NCI-H345 (cell line): ENCODE data around the gene SLC5A5.

Experiments
- DNase-seq: peaks from one replicate; lab custom pipeline; 2025; lab: John Stamatoyannopoulos, UW

Gene SLC5A5

DNA sequence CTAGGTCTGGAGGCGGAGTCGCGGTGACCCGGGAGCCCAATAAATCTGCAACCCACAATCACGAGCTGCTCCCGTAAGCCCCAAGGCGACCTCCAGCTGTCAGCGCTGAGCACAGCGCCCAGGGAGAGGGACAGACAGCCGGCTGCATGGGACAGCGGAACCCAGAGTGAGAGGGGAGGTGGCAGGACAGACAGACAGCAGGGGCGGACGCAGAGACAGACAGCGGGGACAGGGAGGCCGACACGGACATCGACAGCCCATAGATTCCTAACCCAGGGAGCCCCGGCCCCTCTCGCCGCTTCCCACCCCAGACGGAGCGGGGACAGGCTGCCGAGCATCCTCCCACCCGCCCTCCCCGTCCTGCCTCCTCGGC, at the start of gene SLC5A5:
Gene SLC5A5, plus strand, starts transcription at position 68 of the 373 bp plus-strand sequence. CDS start 375 bp downstream, outside the sequence.
- no peak for DNase-seq

DNA sequence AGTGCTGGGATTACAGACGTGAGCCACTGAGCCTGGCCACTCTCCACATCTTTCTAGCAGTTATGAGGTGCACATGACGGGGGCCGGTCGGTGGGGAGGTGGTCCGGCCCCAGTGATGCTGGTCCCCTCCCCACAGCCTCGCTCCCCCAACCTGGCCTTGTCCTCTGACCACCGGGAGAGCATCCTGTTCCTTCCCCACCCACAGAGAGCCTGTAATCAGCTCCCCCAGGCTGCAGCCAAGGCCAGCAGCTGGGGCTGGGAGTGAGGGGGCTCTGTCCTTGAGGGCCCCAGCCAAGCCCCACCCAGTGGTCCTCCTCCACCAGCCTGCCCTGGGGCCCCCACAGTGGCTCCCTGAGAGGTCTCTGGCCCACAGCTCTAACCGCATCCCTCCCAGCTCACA, 47.4 kb upstream of the SLC5A5 start:
- no peak for DNase-seq

GRCh38 chr19:17826508-17827056, 45.2 kb upstream of the SLC5A5 start:
- no peak for DNase-seq

DNA sequence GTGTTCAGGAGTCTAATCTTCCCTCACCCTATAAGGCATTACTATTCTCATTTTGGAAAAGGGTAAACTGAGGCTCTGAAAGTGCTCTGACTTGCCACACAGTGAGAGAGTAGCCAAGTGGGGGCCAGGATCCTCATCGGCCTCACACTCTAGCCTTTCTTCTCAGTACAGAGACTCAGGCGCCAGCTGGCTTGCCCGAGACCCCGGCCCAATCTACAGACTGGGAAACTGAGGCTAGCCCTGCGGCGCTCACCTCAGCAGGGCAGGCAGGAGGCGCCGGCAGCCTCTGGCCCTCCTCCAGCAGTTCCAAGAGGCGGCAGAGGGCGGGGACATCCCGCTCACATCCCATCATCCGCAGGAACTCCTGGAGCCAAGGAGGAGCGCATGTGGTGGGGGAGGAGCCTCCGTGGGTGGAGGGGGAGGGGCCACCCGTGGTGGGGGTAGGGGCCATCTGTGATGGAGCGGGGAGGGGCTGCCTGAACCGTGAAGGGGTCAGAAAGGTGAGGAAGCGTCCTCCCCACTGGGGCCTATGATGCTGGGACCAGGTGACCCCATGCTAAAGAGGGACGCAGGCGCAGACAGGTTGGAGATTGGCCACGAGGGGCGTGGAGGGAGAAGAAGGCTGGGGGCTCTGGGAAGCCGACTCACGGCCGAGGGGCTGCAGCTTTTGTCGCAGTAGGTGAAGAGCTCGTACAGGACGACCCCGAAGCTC, 41.7 kb upstream of the SLC5A5 start:
- peak; percentile 75 for DNase-seq

- peak; percentile 72 for DNase-seq
Observed at GRCh38 chr19:17830567-17831418, 41.0 kb upstream of the SLC5A5 start.

DNA sequence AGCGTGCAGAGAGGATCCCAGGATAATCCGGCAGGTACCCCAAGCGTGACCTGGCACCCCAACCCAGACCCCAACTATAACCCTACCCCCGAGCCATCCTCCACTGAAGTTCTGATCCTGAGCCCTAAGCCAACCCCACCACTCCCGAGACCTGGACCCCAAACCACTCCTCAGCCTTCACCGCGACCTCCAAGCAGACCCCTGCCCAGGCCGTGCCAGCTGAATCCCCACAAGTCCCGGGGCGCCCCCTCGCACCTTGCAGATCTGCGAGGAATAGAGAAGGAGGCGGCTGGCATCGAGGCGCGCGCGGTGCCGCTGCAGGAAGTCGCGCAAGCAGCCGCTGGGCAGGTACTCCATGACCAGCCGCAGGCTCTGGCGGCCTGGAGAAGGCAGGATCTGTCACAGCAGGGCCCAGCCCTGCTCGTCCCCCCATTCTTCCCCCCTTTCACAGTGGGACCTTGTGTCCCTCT, 40.3 kb upstream of the SLC5A5 start:
- no peak for DNase-seq

GRCh38 chr19:17832443-17833208, 39.1 kb upstream of the SLC5A5 start:
- DNase-seq: no peak

GRCh38 chr19:17834350-17835181, 37.2 kb upstream of the SLC5A5 start:
- DNase-seq: no peak

DNA sequence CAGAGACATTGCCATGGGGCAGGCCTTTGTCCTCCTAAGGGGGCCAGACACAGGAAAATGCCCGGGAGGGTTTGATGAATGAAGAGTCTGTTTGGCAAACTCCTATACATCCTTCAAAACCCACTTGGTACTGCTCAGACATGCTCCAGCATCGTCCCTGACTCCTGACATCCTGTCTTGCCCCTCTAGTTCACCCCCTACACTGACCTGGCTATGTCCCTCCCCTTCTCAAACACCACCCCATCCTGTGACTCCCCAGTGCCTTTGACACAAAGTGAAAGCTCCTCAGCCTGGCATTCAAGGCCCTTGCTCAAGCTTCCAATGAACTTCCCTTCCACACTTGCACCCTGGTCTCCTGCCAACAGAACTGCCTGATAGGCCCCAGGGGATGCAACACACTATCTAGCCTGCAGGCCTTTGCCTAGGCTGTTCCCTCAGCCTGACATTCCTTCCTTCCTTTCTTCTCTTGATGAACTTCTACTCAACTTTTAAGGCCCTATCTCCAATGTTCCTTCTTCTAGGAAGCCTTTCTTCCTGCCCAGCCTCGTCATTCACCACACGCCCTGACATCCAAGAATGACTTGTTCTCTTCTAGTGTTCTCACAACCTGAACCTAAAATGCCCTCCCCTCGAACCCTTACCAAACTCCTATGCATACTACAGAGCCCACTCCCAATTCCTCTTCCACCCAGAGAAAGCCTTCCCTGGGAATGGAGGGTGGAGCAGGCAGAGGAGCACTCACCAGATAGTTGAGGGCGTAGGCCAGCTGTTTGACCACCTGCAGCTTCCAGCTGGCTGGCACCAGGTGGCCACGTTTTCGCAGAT, 36.4 kb upstream of the SLC5A5 start:
- peak; percentile 6 for DNase-seq

- no peak for DNase-seq
Observed at GRCh38 chr19:17836530-17836929, 35.2 kb upstream of the SLC5A5 start.

DNA sequence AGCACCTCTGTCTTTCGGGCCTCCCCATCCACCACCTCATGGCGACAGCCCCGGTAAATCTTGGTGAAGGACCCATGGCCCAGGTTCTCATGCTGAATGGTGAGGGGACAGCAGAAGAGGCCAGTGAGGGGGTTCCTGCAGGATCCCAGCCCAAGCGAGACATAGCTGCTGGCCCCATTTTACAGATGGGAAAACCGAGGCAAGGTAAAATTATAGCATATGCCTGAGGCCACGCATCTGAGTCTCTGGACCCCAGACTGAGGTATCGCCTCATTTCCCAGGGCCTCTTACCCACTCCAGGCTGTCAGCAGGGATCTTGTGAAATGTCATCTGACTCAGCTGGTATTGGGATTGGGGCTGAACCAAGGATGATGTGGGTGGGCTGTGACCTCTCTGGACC, 33.8 kb upstream of the SLC5A5 start:
- DNase-seq: no peak

DNA sequence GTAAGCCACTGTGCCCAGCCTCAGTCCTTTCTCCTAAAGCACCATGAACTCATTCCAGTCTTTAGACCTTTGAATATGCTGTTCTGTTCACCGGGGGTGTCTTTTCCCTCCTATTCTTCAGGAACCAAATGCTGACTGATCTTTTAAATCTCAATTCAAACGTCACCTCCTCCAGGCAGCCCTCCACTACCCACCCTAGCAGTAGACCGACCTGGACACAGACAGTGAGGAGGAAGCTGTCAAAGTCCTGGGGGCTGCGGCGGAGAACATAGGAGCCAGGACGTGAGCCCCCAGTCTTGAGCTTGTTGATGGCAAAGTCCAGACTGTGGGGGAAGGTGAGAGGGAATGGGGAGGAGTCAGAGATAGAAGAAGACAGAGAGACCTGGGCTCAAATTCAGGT, 31.7 kb upstream of the SLC5A5 start:
- DNase-seq: no peak

DNA sequence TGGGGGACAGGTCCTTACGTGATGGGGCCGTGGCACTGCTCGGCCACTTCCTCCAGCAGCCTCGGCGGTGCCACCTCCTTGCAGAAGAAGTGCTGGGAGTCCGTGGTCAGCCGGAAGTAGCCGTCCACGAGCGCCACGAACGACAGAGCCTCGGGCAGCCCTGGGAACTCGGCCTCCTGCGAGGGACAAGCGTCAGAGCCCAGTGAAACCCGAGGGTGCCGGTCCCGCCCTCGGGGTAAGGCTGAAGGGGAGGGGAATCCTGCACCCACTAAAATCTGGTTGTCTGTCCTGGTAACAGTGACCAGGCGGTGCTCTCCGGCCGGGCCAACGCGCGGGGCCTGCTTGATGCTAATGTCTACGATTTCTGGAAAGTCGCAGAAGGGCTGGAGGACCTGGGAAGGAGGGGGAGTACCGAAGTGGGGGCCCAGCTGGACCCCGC, 30.4 kb upstream of the SLC5A5 start:
- DNase-seq: peak; percentile 34

- peak; percentile 88 for DNase-seq
Observed at GRCh38 chr19:17841810-17842662, 29.7 kb upstream of the SLC5A5 start.

DNA sequence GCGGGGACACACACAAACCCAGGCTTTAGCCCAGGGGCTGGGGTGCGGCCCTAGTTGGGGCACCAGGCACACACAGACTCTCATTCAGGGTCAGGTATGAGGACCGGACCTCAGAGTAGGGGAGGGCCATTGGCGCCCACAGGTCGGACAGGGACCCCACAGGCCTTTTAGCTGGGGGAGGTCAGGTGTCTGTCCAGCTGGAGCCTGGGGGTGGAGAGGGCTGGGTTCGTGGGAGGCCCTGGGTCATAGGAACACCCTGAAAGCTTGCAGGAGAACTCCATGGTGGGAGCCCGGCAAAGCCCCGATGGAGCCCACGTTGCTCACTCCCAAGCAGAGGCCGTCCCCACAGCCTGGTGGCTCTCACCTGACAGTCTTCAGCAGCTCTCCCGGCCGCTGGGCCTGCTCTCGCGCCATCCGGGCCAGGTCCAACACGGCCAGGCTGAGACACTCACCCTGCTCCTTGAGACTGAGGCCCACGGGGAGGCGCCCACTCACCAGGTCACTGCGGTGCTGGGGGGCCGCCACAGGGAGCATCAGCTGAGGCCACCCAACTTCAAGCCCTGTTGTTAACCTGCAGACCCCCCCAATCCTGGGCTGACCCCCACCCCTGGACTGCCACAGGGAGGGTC, 29.0 kb upstream of the SLC5A5 start:
- DNase-seq: no peak

DNA sequence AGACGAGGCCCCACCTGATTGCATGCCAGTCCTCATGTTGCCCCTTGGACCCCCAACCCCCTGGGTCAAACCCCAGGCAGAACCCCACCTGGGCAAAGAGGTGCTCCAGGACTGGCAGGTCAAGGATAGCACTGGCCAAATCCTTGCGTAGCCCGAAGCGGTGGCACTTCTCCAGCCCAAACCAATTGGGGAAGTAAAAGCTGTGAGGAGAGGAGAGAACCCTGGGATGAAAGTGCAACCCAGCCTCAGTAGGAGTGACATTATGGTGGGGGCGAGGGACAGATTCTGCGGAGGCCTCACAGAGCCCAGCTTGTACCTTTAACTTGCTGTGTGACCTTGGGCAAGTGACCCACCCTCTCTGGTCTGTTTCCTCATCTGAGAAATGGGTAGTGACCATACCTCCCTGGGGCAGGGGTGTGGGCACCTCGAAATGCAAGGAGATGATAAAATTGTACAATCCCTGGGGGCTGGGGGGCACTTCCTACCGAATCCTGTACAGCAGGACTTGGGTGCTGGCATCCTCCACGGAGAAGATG, 28.4 kb upstream of the SLC5A5 start:
- no peak for DNase-seq

DNA sequence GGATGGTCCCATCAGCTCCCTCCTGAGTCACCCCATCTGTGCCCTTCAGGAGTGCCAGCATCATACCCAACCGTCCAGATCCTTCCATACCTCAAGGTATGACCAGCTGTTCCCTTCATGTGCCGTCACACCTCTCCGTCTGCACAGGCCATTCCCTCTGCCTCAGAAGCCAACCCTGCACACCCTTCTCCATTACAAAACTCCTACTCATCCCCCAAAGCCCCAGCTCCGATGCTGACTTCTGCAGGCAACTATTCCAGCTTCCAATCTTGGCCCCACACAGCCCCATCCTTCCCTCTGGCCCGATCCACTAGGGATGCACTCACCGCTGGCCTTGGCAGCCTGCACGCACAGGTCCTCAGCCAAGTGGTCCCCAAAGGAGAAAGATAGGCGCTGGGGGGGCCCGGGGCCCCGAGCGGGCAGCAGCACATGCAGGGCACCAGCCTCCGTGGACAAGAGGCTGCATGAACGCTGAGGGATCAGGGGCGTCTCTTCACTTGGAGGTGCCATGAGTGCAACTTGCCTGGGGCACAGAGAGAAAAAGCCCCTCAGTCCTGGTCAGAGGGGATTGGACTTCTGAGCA, 27.7 kb upstream of the SLC5A5 start:
- DNase-seq: no peak

GRCh38 chr19:17846146-17846545, 25.6 kb upstream of the SLC5A5 start:
- DNase-seq: no peak
